Body of pancreas (tissue), 4 donors: ENCODE measurements around the gene GJA9. TPM values are rescaled to one million over a fixed set of nuclear protein-coding genes. Genes with fewer than 3 reads are reported as not detected.

ENCODE experiments used
- ATAC-seq: fragments of 150-250 bp; one replicate; pipeline ENCODE4 v1.9.1; 2016
- DNase-seq, 4 donors: peaks; one replicate each; pipeline ENCODE4 v3.0.0-alpha.2; 2019
- H3K27ac ChIP-seq, 4 donors: fragments of 200-600 bp; sonication (generic); 1 replicate in 3 of 4; 2 replicates in 1 of 4; pipeline versions ENCODE4 v1.5.1 to v1.6.1; 2016 to 2019; ENCODE audit warnings: mild to moderate bottlenecking in 1 of 4, mixed read lengths in 1 of 4, moderate library complexity in 1 of 4
- H3K27me3 ChIP-seq, 2 donors: fragments of 200-600 bp; sonication (generic); one replicate each; pipeline ENCODE4 v1.6.0; 2016; ENCODE audit warnings: mild to moderate bottlenecking in 1 of 2
- H3K36me3 ChIP-seq, 2 donors: fragments of 200-600 bp; sonication (generic); replicated peaks in 1 of 2; 2 replicates each; pipeline ENCODE4 v1.5.1; 2016; ENCODE audit warnings: low read depth in 2 of 2; ENCODE audit not compliant: insufficient read depth in 1 of 2
- H3K4me1 ChIP-seq: fragments of 200-600 bp; sonication (generic); one replicate; pipeline ENCODE4 v1.6.0; 2016
- H3K4me3 ChIP-seq, 2 donors: fragments of 200-600 bp; sonication (generic); 1 replicate in 1 of 2; 2 replicates in 1 of 2; pipeline ENCODE4 v1.5.1; 2016 to 2019
- H3K9me3 ChIP-seq, 3 donors: fragments of 200-600 bp; sonication (generic); 1 replicate in 2 of 3; 2 replicates in 1 of 3; pipeline ENCODE4 v1.5.1; 2016
- CTCF ChIP-seq, 7 experiments: fragments of 450-650 bp in 4 of 7; fragments of 200-600 bp in 3 of 7; sonication (generic) in 3 of 7; IDR thresholded peaks; one replicate each; pipeline ENCODE4 v1.5.1; 2016 to 2019; ENCODE audit warnings: antibody characterized with exemption in 7 of 7
- POLR2A ChIP-seq, 3 donors: fragments of 450-650 bp; IDR thresholded peaks; one replicate each; pipeline ENCODE4 v1.6.1; 2016; ENCODE audit warnings: antibody characterized with exemption in 3 of 3, mild to moderate bottlenecking in 2 of 3
- WGBS, 2 donors: methylation state at CpG; one replicate each; pipeline ENCODE4 v1.1.5; 2017; 5-methylcytosine and 5-hydroxymethylcytosine counted together
- intact Hi-C: fragments of 100-400 bp; cut with DNase I; formaldehyde crosslinking; loops from one replicate; pipeline ENCODE4 v1.15.1; 2023
- total RNA-seq, 2 donors: library from RNA; depleted of rRNA; stranded (reverse); fragments of >200 nt; gene quantifications; one replicate each; pipeline ENCODE4 v1.1.0, GENCODE V29; 2016

GJA9 gene
- total RNA-seq, 2 donors from 2014 or later = not detected

- Histone ChIP-seq H3K36me3 (peaks cover 0 to 8% of the 10 kb centered on the region in 2 donors), H3K9me3 (no peaks in the 10 kb centered on the region), H3K4me1 (peaks cover 39% of the 10 kb centered on the region), H3K27ac (peak within 1 kb of the TSS; percentile 79 to 95 (median 82)), H3K4me3 (peak within 1 kb of the TSS; percentile 76 to 78), H3K27me3 (no peaks in the 10 kb centered on the region)
- ATAC-seq (peak; percentile 99), DNase-seq (peak; percentile 99 to 100 (median 100))
- WGBS, 2 donors = 1% methylated on average over 9 to 70 of the region's 70 CpGs
- TF ChIP-seq CTCF (IDR thresholded peaks at IDR 0.05) (no peak), POLR2A (IDR thresholded peaks at IDR 0.05) (peak; percentile 29 to 60 (median 50))
- intact Hi-C loops = loop anchor here (10.0 kb wide), 1 partner anchor 135 kb away; the partner anchor contains the start of gene AKIRIN1
Observed at GRCh38 chr1:38859561-38860453, 21.6 kb downstream of the GJA9 start, which contains the start of gene RRAGC. RRAGC (minus strand) TSS chr1:38859772; CDS start chr1:38859646, 126 bp downstream.

GRCh38 chr1:38858833-38859560 is 22.4 kb downstream of the GJA9 start:
- no peaks in the 10 kb centered on the region for H3K27me3 ChIP-seq
- H3K4me1 ChIP-seq = peaks cover 39% of the 10 kb centered on the region
- peak overlapping the region; percentile 79 to 95 (median 82) for H3K27ac ChIP-seq
- no peaks in the 10 kb centered on the region for H3K9me3 ChIP-seq
- intact Hi-C loops = loop anchor here (10.0 kb wide), 1 partner anchor 136 kb away; the partner anchor contains the start of gene AKIRIN1
- DNase-seq = peak; percentile 60 to 75 (median 66)
- TF ChIP-seq POLR2A (IDR thresholded peaks at IDR 0.05) (peak in 2 of 3 donors; percentile 59 to 60), CTCF (IDR thresholded peaks at IDR 0.05) (no peak)
- WGBS, 2 donors = 0 to 1% methylated on average over 7 to 51 of the region's 51 CpGs
- ATAC-seq = peak; percentile 26
- peaks cover 0 to 8% of the 10 kb centered on the region in 2 donors for H3K36me3 ChIP-seq
- H3K4me3 ChIP-seq = peak overlapping the region; percentile 67 to 78

GRCh38 chr1:38852780-38853179 is 28.6 kb downstream of the GJA9 start:
- Histone ChIP-seq H3K27ac (no peak overlapping the region), H3K4me1 (peaks cover 13% of the 10 kb centered on the region), H3K4me3 (no peak overlapping the region), H3K27me3 (no peaks in the 10 kb centered on the region), H3K9me3 (no peaks in the 10 kb centered on the region), H3K36me3 (peaks cover 0 to 11% of the 10 kb centered on the region in 2 donors)
- 77 to 87% methylated on average over 4 of the region's 4 CpGs for WGBS, 2 donors
- TF ChIP-seq CTCF (IDR thresholded peaks at IDR 0.05) = no peak
- TF ChIP-seq POLR2A (IDR thresholded peaks at IDR 0.05) = no peak
- intact Hi-C loops = loop anchor here (10.0 kb wide), 1 partner anchor 142 kb away; the partner anchor contains the start of gene AKIRIN1
- DNase-seq (no peak), ATAC-seq (no peak)

- Histone ChIP-seq H3K36me3 (peaks cover 0 to 16% of the 10 kb centered on the region in 2 donors), H3K4me1 (no peaks in the 10 kb centered on the region), H3K27ac (no peak overlapping the region), H3K4me3 (no peak overlapping the region), H3K9me3 (no peaks in the 10 kb centered on the region), H3K27me3 (no peaks in the 10 kb centered on the region)
- intact Hi-C loops = no loop called here
- TF ChIP-seq CTCF (IDR thresholded peaks at IDR 0.05) = no peak
- TF ChIP-seq POLR2A (IDR thresholded peaks at IDR 0.05) = no peak
- no peak for DNase-seq
- ATAC-seq = no peak
- WGBS, 2 donors = 88 to 94% methylated on average over 1 of the region's 1 CpG
Observed at GRCh38 chr1:38848071-38848470, 33.3 kb downstream of the GJA9 start.
